Measurements from ENCODE around the gene NFKBIL1. TPM values are rescaled to one million over a fixed set of nuclear protein-coding genes. Genes with fewer than 3 reads are reported as not detected.

NFKBIL1 gene
- total and polyA plus RNA-seq, 10 of the 15 experiments (the other 5 are each of a cell fraction or from before 2014, with no cell fraction given) = 0.19 to 15.1 (median 7.0) TPM

DNA sequence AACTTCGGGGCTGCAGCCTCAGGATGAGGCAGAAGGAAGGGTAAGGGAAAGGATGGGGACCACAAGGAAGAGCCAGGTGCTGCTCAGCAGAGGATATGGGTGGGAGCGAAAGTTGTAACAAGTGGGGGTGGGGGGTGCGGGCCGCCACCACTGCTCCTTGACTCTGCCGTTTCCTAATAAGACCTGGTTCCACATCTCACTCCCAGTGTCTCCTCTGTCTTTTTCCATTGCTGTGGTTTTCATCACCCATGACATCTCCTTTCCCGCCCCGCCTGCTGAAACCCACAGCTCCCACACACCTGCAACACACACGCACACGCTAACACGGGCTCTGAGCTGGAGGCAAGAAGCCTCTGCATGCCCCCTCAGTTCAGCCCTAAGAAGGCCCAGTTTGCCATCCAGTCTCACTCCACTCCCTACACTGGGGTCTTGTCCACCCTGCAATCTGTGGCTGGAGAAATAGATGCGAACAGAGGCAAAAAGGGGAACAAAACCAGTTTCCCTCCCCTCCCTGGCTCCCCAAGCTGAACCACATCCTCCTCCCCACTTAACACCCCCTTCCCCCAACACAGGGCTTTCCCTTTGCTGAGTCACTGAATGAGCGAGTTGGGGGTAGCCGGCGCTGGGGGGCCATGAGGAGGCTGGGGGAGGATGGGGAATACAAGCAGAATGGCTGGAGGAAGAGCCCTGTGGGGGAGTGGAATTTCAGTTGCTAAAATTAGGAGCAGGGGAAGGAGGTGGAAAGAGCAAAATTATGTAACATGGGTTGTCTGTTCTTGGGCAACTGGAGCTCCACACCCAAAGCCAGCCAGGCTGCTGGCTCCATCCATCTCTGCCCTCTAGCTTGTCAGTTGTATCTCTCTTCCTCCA, 11.5 kb downstream of the NFKBIL1 start (continued):
- TF ChIP-seq NR2C1 (IDR thresholded peaks at IDR 0.05) = no peak
- TF ChIP-seq, protein P1, sequence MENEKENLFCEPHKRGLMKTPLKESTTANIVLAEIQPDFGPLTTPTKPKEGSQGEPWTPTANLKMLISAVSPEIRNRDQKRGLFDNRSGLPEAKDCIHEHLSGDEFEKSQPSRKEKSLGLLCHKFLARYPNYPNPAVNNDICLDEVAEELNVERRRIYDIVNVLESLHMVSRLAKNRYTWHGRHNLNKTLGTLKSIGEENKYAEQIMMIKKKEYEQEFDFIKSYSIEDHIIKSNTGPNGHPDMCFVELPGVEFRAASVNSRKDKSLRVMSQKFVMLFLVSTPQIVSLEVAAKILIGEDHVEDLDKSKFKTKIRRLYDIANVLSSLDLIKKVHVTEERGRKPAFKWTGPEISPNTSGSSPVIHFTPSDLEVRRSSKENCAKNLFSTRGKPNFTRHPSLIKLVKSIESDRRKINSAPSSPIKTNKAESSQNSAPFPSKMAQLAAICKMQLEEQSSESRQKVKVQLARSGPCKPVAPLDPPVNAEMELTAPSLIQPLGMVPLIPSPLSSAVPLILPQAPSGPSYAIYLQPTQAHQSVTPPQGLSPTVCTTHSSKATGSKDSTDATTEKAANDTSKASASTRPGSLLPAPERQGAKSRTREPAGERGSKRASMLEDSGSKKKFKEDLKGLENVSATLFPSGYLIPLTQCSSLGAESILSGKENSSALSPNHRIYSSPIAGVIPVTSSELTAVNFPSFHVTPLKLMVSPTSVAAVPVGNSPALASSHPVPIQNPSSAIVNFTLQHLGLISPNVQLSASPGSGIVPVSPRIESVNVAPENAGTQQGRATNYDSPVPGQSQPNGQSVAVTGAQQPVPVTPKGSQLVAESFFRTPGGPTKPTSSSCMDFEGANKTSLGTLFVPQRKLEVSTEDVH (IDR thresholded peaks at IDR 0.05; ENCODE audit: low read depth, partially characterized antibody) = peak; percentile 60
- peak in 1 of 2 experiments; percentile 96; a peak in 2 of 4 replicates for TF ChIP-seq ETV6 (conservative IDR thresholded peaks at IDR 0.05 in 1 of 2, IDR thresholded peaks at IDR 0.05 in 1 of 2; ENCODE audit: borderline replicate concordance in 1 of 2, low read depth in 1 of 2)
- TF ChIP-seq, protein P2, sequence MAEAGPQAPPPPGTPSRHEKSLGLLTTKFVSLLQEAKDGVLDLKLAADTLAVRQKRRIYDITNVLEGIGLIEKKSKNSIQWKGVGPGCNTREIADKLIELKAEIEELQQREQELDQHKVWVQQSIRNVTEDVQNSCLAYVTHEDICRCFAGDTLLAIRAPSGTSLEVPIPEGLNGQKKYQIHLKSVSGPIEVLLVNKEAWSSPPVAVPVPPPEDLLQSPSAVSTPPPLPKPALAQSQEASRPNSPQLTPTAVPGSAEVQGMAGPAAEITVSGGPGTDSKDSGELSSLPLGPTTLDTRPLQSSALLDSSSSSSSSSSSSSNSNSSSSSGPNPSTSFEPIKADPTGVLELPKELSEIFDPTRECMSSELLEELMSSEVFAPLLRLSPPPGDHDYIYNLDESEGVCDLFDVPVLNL (IDR thresholded peaks at IDR 0.05; ENCODE audit: low read depth, low read length) = 0 out of 2 replicates have a peak, but pooled peaks have one; percentile 6
- peak; percentile 79; the same call in 1 of the 2 replicates for TF ChIP-seq JUND (IDR thresholded peaks at IDR 0.05; ENCODE audit: low read depth, low read length)
- TF ChIP-seq ZNF24 (IDR thresholded peaks at IDR 0.05) = no peak
- no peak for TF ChIP-seq HDAC2 (IDR thresholded peaks at IDR 0.05)
- TF ChIP-seq CREB1 (IDR thresholded peaks at IDR 0.05; ENCODE audit: low read depth) = peak; percentile 84
- TF ChIP-seq CREM (IDR thresholded peaks at IDR 0.05; ENCODE audit: low read depth) = peak; percentile 92; the same call in 1 of the 2 replicates
- TF ChIP-seq POLR2A (IDR thresholded peaks at IDR 0.05; ENCODE audit: low read depth, low read length) = peak; percentile 76
- peak; percentile 83 for TF ChIP-seq SP1 (IDR thresholded peaks at IDR 0.05; ENCODE audit: low read depth, low read length)
- 0 out of 2 replicates have a peak, but pooled peaks have one; percentile 72 for TF ChIP-seq TARDBP (IDR thresholded peaks at IDR 0.05; ENCODE audit: borderline replicate concordance)
- TF ChIP-seq PAX8 (IDR thresholded peaks at IDR 0.05) = no peak
- TF ChIP-seq BCL11A (IDR thresholded peaks at IDR 0.05; ENCODE audit: low read depth, low read length) = peak; percentile 91
- no peak for TF ChIP-seq ZZZ3 (IDR thresholded peaks at IDR 0.05; ENCODE audit: control insufficient read depth, insufficient read length, low read depth)
- peak; percentile 98 for TF ChIP-seq TBL1XR1 (IDR thresholded peaks at IDR 0.05; ENCODE audit: low read depth, low read length)
- no peak for TF ChIP-seq ZNF274 (IDR thresholded peaks at IDR 0.05; ENCODE audit: insufficient read depth, insufficient read length)
- TF ChIP-seq RCOR1 (conservative IDR thresholded peaks at IDR 0.05; ENCODE audit: low read depth, low read length) = no peak; the same call in 1 of the 2 replicates
- TF ChIP-seq CBX5 (IDR thresholded peaks at IDR 0.05; ENCODE audit: low read depth) = 0 out of 2 replicates have a peak, but pooled peaks have one; percentile 68
- TF ChIP-seq, protein P3, sequence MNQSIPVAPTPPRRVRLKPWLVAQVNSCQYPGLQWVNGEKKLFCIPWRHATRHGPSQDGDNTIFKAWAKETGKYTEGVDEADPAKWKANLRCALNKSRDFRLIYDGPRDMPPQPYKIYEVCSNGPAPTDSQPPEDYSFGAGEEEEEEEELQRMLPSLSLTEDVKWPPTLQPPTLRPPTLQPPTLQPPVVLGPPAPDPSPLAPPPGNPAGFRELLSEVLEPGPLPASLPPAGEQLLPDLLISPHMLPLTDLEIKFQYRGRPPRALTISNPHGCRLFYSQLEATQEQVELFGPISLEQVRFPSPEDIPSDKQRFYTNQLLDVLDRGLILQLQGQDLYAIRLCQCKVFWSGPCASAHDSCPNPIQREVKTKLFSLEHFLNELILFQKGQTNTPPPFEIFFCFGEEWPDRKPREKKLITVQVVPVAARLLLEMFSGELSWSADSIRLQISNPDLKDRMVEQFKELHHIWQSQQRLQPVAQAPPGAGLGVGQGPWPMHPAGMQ (IDR thresholded peaks at IDR 0.05; ENCODE audit: borderline replicate concordance) = no peak
- peak in 1 of 2 experiments; percentile 86; a peak in 2 of 3 replicates for TF ChIP-seq EGR1 (IDR thresholded peaks at IDR 0.05; ENCODE audit: borderline replicate concordance in 1 of 2, low read depth in 2 of 2, low read length in 2 of 2)
- TF ChIP-seq LARP7 (IDR thresholded peaks at IDR 0.05) = no peak
- TF ChIP-seq KAT2A (conservative IDR thresholded peaks at IDR 0.05; ENCODE audit: control insufficient read depth, low read depth, low read length) = no peak
